RWPE1 (cell line): ENCODE data around the gene DCAF12L1.

ENCODE experiments used
- CTCF ChIA-PET: fragments of 350-600 bp; sonication (Branson Sonifier 250); formaldehyde crosslinking; extraction: SDS; loops from one replicate; lab custom pipeline; 2021; lab: Yijun Ruan, JAX
- POLR2A ChIA-PET: fragments of 400-600 bp; formaldehyde crosslinking; extraction: SDS; loops from one replicate; lab custom pipeline; 2020; ENCODE audit warnings: antibody characterized with exemption; ENCODE audit not compliant: low non-redundant PET; lab: Yijun Ruan, JAX
- DNase-seq: peaks from one replicate; pipeline ENCODE4 v3.0.0; 2012; ENCODE audit warnings: low spot score
- H3K27ac ChIP-seq: fragments of 450-650 bp; 2 replicates; pipeline ENCODE4 v1.5.1; 2017
- TF ChIP-seq, protein P1 (sequence below): fragments of 450-650 bp; conservative IDR thresholded peaks from 2 replicates; pipeline ENCODE4 v1.5.1; 2017; ENCODE audit warnings: low read depth, mild to moderate bottlenecking

Gene DCAF12L1

DNA sequence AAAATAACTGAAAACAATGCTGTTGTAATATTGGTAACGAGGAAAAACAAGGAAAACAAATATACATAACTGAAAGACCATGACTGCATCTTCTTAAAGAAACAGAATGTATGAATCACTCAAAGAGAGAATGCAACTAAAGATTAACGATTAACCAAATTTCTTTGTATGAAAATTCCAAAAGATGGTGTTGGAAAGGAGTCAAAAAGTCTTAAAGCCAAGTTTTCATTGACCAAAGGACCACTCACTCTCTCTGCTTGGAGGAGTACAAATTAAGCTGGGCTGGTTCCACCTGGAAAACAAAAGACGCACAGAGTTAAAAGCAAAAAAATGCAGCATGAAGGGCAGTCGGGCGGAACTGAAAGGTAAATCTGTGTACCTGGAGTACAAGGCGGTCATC lies 1.8 kb downstream of the DCAF12L1 start:
- TF ChIP-seq, protein P1, sequence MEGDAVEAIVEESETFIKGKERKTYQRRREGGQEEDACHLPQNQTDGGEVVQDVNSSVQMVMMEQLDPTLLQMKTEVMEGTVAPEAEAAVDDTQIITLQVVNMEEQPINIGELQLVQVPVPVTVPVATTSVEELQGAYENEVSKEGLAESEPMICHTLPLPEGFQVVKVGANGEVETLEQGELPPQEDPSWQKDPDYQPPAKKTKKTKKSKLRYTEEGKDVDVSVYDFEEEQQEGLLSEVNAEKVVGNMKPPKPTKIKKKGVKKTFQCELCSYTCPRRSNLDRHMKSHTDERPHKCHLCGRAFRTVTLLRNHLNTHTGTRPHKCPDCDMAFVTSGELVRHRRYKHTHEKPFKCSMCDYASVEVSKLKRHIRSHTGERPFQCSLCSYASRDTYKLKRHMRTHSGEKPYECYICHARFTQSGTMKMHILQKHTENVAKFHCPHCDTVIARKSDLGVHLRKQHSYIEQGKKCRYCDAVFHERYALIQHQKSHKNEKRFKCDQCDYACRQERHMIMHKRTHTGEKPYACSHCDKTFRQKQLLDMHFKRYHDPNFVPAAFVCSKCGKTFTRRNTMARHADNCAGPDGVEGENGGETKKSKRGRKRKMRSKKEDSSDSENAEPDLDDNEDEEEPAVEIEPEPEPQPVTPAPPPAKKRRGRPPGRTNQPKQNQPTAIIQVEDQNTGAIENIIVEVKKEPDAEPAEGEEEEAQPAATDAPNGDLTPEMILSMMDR, result no peak
- no peak for DNase-seq
- POLR2A ChIA-PET, result no interaction called here
- CTCF ChIA-PET, result interaction anchor here (0.7 kb wide), 1 partner anchor 41 kb away, joined by 3 read pairs; no protein-coding TSS in a partner anchor
- H3K27ac ChIP-seq, result no peak overlapping the region

GRCh38 chrX:126509923-126510322 lies 42.7 kb downstream of the DCAF12L1 start:
- CTCF ChIA-PET, result no interaction called here
- DNase-seq, result no peak
- TF ChIP-seq, protein P1, result no peak
- POLR2A ChIA-PET, result no interaction called here
- no peak overlapping the region for H3K27ac ChIP-seq
